ENCODE results near the gene IL17RA. TPM values are rescaled to one million over a fixed set of nuclear protein-coding genes. Genes with fewer than 3 reads are reported as not detected.

IL17RA gene
- total and polyA plus RNA-seq, 2 experiments from 2014 or later, result 3.3 to 4.7 TPM

GRCh38 chr22:17104336-17104935 is 19.6 kb downstream of the IL17RA start:
- no peaks in the 10 kb centered on the region for H3K36me3 ChIP-seq
- H3K27me3 ChIP-seq, result no peaks in the 10 kb centered on the region
- no peak overlapping the region for H3K27ac ChIP-seq
- TF ChIP-seq CTCF (IDR thresholded peaks at IDR 0.05; ENCODE audit: low read depth, low read length), result no peak
- no peak overlapping the region for H3K4me3 ChIP-seq
- H3K9me3 ChIP-seq (ENCODE audit: low read depth), result no peaks in the 10 kb centered on the region
- no peak for DNase-seq (ENCODE audit: low read depth in 1 of 2, low spot score in 1 of 2)
- no peaks in the 10 kb centered on the region for H3K4me1 ChIP-seq (ENCODE audit: low read depth)

GRCh38 chr22:17105143-17106129 is 20.6 kb downstream of the IL17RA start:
- no peaks in the 10 kb centered on the region for H3K27me3 ChIP-seq
- H3K4me1 ChIP-seq (ENCODE audit: low read depth), result no peaks in the 10 kb centered on the region
- no peak for DNase-seq (ENCODE audit: low read depth in 1 of 2, low spot score in 1 of 2)
- H3K4me3 ChIP-seq, result no peak overlapping the region
- no peaks in the 10 kb centered on the region for H3K9me3 ChIP-seq (ENCODE audit: low read depth)
- no peaks in the 10 kb centered on the region for H3K36me3 ChIP-seq
- no peak for TF ChIP-seq CTCF (IDR thresholded peaks at IDR 0.05; ENCODE audit: low read depth, low read length)
- H3K27ac ChIP-seq, result no peak overlapping the region

GRCh38 chr22:17106161-17106784 is 21.5 kb downstream of the IL17RA start:
- H3K27ac ChIP-seq, result no peak overlapping the region
- DNase-seq (ENCODE audit: low read depth in 1 of 2, low spot score in 1 of 2), result no peak
- no peaks in the 10 kb centered on the region for H3K4me1 ChIP-seq (ENCODE audit: low read depth)
- H3K4me3 ChIP-seq, result no peak overlapping the region
- no peaks in the 10 kb centered on the region for H3K27me3 ChIP-seq
- no peak for TF ChIP-seq CTCF (IDR thresholded peaks at IDR 0.05; ENCODE audit: low read depth, low read length)
- H3K36me3 ChIP-seq, result no peaks in the 10 kb centered on the region
- no peaks in the 10 kb centered on the region for H3K9me3 ChIP-seq (ENCODE audit: low read depth)

DNA sequence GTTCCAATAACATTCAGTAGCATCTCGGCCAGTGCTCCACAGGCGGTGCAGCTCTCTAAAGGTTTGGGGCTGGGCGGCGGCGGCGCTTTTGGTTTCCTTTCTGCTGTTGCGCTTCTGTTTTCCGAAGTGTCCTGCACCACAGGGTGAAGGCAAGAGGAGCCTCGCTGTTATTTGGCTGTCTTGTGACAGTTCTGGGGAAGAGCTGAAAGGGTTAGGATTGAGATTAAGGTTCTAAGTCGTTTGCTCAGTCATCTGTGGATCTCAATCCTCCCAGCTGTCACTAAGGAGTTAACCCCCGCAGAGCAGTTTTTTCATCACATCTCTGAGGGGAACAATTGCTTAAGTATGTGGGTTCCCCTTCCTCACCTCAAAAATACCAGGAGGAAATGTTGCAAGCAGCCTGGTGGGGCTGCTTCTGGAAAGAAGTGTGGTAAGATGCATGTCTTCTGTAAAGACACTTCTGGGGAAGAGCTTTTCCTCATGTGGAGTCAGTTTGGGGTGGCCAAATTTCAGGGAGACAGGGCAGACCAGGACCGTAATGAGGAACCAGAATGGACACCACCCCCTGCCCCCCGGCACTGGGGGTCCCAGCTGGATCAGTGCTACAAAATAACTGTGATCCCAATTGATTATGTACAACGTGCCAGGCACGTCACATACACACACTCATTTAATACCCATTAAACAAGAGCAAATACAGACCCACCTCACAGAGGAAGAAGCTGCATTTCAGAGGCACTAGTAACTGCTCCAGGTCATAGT is 22.2 kb downstream of the IL17RA start:
- no peak overlapping the region for H3K4me3 ChIP-seq

More for the DNA sequence above, 22.2 kb downstream of the IL17RA start:
- no peak for TF ChIP-seq CTCF (IDR thresholded peaks at IDR 0.05; ENCODE audit: low read depth, low read length)
- H3K36me3 ChIP-seq, result no peaks in the 10 kb centered on the region
- H3K27me3 ChIP-seq, result no peaks in the 10 kb centered on the region
- no peak for DNase-seq (ENCODE audit: low read depth in 1 of 2, low spot score in 1 of 2)
- H3K27ac ChIP-seq, result no peak overlapping the region
- H3K4me1 ChIP-seq (ENCODE audit: low read depth), result no peaks in the 10 kb centered on the region
- H3K9me3 ChIP-seq (ENCODE audit: low read depth), result no peaks in the 10 kb centered on the region
